ENCODE measurements around the gene PTPRT.
"Not testable (repeated sequence)": the region's sequence is repeated elsewhere in the genome, so short reads cannot be mapped to it uniquely, and the experiment has no call there.

PTPRT gene

DNA sequence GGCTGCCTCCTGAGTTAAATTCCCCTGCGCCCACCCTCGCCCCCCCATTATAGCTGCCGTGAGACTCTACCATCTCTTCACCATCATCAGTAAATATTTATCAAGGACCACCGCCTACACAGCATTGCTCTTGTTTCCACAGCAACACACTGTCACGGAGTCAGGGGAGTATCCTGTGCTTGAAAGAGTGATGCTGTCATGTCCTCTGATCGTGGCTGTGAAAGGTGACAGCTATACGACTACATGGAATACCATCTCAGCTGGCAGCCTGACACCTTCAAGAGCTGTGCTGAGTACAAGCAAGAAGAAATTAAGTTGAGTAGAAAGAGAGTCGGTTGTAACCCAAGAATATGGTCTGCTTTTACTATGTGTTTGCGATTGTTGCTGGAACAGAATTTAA is 3.4 kb downstream of the PTPRT start:
- peaks cover 21% of the 10 kb centered on the region for H3K27me3 ChIP-seq (replicated peaks; ENCODE audit: control insufficient read depth, insufficient read depth, low read length)
- no peaks in the 10 kb centered on the region for H3K9me3 ChIP-seq (ENCODE audit: control insufficient read depth, low read length)
- H3K4me3 ChIP-seq (ENCODE audit: low read length): no peak overlapping the region
- H3K36me3 ChIP-seq (ENCODE audit: control insufficient read depth, insufficient read depth, low read length, severe bottlenecking): no peaks in the 10 kb centered on the region
- no peak overlapping the region for H3K9ac ChIP-seq (ENCODE audit: low read length)
- no peaks in the 10 kb centered on the region for H3K4me1 ChIP-seq (ENCODE audit: control insufficient read depth, insufficient read depth, low read length)
- DNase-seq (ENCODE audit: low read depth): no peak

DNA sequence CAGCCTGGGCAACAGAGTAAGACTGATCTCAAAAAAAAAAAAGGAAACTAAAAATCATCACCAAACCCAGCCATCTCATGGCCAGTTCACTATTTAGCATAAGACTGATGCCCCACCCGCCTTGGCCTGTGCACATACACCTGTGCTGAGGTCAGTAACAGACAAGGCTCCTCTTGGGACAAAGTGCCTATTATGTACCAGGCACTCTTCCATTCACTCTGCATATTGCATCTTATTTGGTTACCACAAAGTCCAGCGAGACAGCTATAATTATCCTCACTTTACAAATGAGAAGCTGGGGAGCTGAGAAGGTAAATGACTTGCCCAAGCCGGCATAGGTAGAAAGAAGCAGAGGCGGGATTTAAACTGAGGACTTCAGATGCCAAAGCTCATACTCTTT is 3.8 kb downstream of the PTPRT start:
- no peak overlapping the region for H3K4me3 ChIP-seq (ENCODE audit: low read length)
- H3K27me3 ChIP-seq (replicated peaks; ENCODE audit: control insufficient read depth, insufficient read depth, low read length): peaks cover 17% of the 10 kb centered on the region
- no peaks in the 10 kb centered on the region for H3K36me3 ChIP-seq (ENCODE audit: control insufficient read depth, insufficient read depth, low read length, severe bottlenecking)
- H3K9me3 ChIP-seq (ENCODE audit: control insufficient read depth, low read length): no peaks in the 10 kb centered on the region
- no peak for DNase-seq (ENCODE audit: low read depth)
- no peak overlapping the region for H3K9ac ChIP-seq (ENCODE audit: low read length)
- no peaks in the 10 kb centered on the region for H3K4me1 ChIP-seq (ENCODE audit: control insufficient read depth, insufficient read depth, low read length)

DNA sequence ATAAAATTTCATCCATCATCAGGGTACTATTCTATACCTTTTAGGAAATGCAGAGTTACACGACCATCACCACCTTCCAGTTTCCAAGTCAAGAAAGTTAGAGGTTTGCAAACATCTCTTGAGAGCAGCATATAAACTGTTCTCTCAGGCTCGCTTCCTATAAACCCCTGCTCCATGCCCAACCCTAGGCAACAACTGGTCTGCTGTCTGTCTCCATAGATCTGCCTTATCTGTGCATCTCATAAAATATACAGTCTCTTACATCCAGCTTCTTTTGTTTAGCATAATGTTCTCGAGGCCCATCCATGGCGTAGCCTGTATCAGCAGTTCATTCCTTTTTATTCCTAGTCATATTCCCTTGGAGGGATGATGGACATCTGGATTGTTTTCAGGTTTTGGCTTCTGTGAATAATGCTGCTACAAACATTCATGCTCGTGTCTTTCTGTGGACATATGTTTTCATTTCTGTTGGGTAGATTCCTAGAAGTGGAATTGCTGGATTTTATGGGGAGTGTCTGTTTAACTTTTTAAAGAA is 6.1 kb downstream of the PTPRT start:
- no peak for DNase-seq (ENCODE audit: low read depth)
- no peak overlapping the region for H3K9ac ChIP-seq (ENCODE audit: low read length)
- H3K36me3 ChIP-seq (ENCODE audit: control insufficient read depth, insufficient read depth, low read length, severe bottlenecking): no peaks in the 10 kb centered on the region
- no peaks in the 10 kb centered on the region for H3K4me1 ChIP-seq (ENCODE audit: control insufficient read depth, insufficient read depth, low read length)
- no peak overlapping the region for H3K4me3 ChIP-seq (ENCODE audit: low read length)
- H3K27me3 ChIP-seq (replicated peaks; ENCODE audit: control insufficient read depth, insufficient read depth, low read length): peaks cover 14% of the 10 kb centered on the region
- no peaks in the 10 kb centered on the region for H3K9me3 ChIP-seq (ENCODE audit: control insufficient read depth, low read length)

DNA sequence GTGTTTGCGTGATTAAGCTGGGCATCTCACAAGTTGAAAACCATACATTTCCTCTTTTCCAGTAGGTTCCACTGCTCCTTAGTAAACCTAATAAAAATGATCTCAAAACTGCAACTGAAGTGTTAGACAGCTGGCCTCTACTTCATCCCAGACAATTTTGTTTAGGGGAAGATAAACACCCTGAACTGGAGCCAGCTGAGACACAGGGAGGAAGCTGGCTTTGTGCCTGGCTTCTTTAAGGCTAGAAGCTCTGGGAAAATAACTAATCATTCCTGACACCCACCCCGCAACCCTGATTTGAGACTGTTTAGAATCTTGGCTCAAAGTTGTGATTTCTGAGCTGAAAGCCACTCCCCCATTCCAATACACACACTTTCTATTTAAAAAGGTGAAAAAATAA is 11.6 kb downstream of the PTPRT start:
- Histone ChIP-seq H3K9me3 (ENCODE audit: control insufficient read depth, low read length) (no peaks in the 10 kb centered on the region), H3K9ac (ENCODE audit: low read length) (no peak overlapping the region), H3K27me3 (replicated peaks; ENCODE audit: control insufficient read depth, insufficient read depth, low read length) (peaks cover 14% of the 10 kb centered on the region), H3K4me3 (ENCODE audit: low read length) (no peak overlapping the region), H3K4me1 (ENCODE audit: control insufficient read depth, insufficient read depth, low read length) (no peaks in the 10 kb centered on the region), H3K36me3 (ENCODE audit: control insufficient read depth, insufficient read depth, low read length, severe bottlenecking) (no peaks in the 10 kb centered on the region)
- no peak for DNase-seq (ENCODE audit: low read depth)

DNA sequence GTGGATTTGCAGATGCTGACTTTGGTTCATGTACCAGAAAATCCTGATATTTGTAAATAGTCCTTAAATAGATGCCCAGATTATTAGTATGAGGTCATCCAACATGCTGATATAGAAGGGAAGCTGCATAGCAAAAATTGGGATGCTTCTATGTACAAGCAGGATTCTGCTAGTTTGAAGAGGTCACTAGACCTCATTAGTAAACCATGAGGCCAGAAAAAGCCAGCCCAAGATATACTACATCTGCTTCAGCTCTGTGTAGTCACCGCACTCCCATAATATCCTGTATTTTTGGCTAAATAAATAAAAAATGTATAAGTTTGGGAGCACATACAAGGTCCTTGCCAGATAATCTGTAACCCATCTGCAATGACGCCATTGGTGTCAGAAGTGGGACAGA is 13.0 kb downstream of the PTPRT start:
- DNase-seq (ENCODE audit: low read depth): no peak

DNA sequence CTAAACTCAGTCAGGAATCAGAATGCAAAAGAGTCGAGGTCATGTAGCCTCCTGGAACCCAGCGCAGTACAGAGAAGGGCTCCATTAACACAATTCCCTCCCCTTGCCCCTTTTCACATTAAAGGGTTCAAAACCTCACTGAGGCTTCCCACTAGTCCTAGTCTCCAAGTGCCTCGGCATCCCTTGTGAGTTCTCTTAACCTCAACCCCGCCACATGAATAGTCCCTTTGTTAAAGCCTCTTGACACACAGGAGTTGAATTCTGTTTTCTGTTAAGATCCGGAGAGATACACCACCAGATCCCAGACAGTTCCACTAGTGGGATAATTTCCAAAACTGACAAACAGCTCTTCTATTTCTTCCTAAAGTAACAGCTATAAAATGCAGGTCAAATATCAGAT is 17.8 kb downstream of the PTPRT start:
- H3K4me1 ChIP-seq (ENCODE audit: control insufficient read depth, insufficient read depth, low read length): no peaks in the 10 kb centered on the region
- no peak overlapping the region for H3K9ac ChIP-seq (ENCODE audit: low read length)
- peaks cover 6% of the 10 kb centered on the region for H3K27me3 ChIP-seq (replicated peaks; ENCODE audit: control insufficient read depth, insufficient read depth, low read length)
- H3K4me3 ChIP-seq (ENCODE audit: low read length): no peak overlapping the region
- DNase-seq (ENCODE audit: low read depth): no peak
- H3K36me3 ChIP-seq (ENCODE audit: control insufficient read depth, insufficient read depth, low read length, severe bottlenecking): no peaks in the 10 kb centered on the region
- no peaks in the 10 kb centered on the region for H3K9me3 ChIP-seq (ENCODE audit: control insufficient read depth, low read length)

More for the DNA sequence above, 13.0 kb downstream of the PTPRT start:
- H3K9me3 ChIP-seq (ENCODE audit: control insufficient read depth, low read length): no peaks in the 10 kb centered on the region
- H3K9ac ChIP-seq (ENCODE audit: low read length): no peak overlapping the region
- H3K36me3 ChIP-seq (ENCODE audit: control insufficient read depth, insufficient read depth, low read length, severe bottlenecking): no peaks in the 10 kb centered on the region
- peaks cover 14% of the 10 kb centered on the region for H3K27me3 ChIP-seq (replicated peaks; ENCODE audit: control insufficient read depth, insufficient read depth, low read length)
- H3K4me1 ChIP-seq (ENCODE audit: control insufficient read depth, insufficient read depth, low read length): no peaks in the 10 kb centered on the region
- no peak overlapping the region for H3K4me3 ChIP-seq (ENCODE audit: low read length)

DNA sequence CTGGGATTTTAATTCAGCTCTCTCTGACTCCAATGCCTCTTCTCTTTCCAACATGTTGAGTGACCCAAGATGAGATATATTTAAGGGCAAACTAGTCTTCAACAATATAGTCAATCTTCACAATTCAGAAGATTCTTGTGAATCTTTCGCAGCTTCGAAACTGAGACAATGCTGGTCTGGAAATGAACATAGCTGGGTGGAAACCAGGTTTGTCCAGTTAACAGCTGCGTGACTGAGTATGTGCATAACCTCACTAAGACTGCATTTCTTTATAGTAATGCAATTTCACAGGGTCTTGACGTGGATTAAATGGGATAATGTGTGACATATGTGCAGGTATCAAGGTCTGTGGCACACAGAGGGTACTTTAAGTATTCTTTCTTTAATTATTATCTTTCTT is 18.9 kb downstream of the PTPRT start:
- H3K9me3 ChIP-seq (ENCODE audit: control insufficient read depth, low read length): no peaks in the 10 kb centered on the region
- no peak for DNase-seq (ENCODE audit: low read depth)
- no peak overlapping the region for H3K9ac ChIP-seq (ENCODE audit: low read length)
- no peaks in the 10 kb centered on the region for H3K36me3 ChIP-seq (ENCODE audit: control insufficient read depth, insufficient read depth, low read length, severe bottlenecking)
- H3K4me1 ChIP-seq (ENCODE audit: control insufficient read depth, insufficient read depth, low read length): no peaks in the 10 kb centered on the region
- H3K4me3 ChIP-seq (ENCODE audit: low read length): no peak overlapping the region
- H3K27me3 ChIP-seq (replicated peaks; ENCODE audit: control insufficient read depth, insufficient read depth, low read length): no peaks in the 10 kb centered on the region

DNA sequence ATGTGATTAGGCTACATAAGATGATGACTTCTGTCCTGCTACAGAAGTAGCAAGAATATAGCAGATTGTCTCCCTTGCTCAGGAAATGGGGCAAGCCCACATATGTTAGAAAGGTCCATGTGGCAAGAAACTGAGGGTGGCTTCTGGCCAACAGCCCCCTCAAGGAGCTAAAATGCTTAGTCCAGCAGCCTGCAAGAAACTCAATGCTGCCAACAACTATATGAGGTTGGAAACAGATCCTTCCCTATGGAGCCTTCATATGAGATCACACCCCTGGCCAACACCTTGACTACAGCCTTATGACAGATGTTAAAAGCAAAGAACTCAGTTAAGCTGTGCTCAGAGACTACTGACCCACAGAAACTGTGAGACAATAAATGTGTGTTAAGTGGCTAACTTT is 22.1 kb downstream of the PTPRT start:
- Histone ChIP-seq H3K27me3 (replicated peaks; ENCODE audit: control insufficient read depth, insufficient read depth, low read length) (no peaks in the 10 kb centered on the region), H3K36me3 (ENCODE audit: control insufficient read depth, insufficient read depth, low read length, severe bottlenecking) (no peaks in the 10 kb centered on the region), H3K4me1 (ENCODE audit: control insufficient read depth, insufficient read depth, low read length) (no peaks in the 10 kb centered on the region), H3K9me3 (ENCODE audit: control insufficient read depth, low read length) (no peaks in the 10 kb centered on the region), H3K4me3 (ENCODE audit: low read length) (no peak overlapping the region), H3K9ac (ENCODE audit: low read length) (no peak overlapping the region)
- DNase-seq (ENCODE audit: low read depth): no peak

DNA sequence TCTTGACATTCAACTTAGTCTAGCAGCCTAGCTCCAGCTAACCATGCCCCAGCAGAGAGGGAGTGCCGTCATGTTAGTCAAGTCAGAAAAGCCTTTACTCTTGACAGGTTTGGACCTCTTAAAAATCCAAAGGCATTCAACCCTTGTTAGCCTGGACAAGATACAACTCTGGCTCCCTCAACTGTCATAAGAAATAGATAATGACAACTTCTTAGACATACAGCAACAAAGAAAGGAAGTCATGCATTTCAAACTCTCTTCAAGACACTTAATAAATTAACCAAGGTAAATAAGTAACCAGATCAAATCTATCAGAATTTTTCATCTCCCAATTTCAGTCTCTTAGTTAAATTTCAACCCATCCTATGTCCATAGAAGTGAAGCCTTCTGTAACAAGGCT is 22.7 kb downstream of the PTPRT start:
- DNase-seq (ENCODE audit: low read depth): no peak
- no peaks in the 10 kb centered on the region for H3K9me3 ChIP-seq (ENCODE audit: control insufficient read depth, low read length)
- no peaks in the 10 kb centered on the region for H3K27me3 ChIP-seq (replicated peaks; ENCODE audit: control insufficient read depth, insufficient read depth, low read length)
- H3K9ac ChIP-seq (ENCODE audit: low read length): no peak overlapping the region
- no peaks in the 10 kb centered on the region for H3K4me1 ChIP-seq (ENCODE audit: control insufficient read depth, insufficient read depth, low read length)
- H3K36me3 ChIP-seq (ENCODE audit: control insufficient read depth, insufficient read depth, low read length, severe bottlenecking): no peaks in the 10 kb centered on the region
- H3K4me3 ChIP-seq (ENCODE audit: low read length): no peak overlapping the region

DNA sequence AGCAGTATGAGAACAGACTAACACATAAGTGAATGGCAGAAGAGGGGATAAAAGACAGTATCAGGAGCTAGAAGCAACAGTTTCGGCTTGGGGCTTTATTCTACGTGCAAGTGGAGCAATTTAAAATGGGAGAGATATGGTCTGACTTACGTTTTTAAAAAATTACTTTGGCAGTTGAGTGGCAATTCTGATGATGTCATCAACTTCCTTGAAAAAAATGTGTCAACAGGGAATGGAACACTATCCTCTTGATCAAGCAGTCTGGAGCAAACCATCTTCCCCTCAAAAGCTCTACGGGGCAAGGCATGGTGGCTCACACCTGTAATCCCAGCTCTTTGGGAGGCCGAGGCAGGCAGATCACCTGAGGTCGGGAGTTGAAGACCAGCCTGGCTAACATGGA is 24.1 kb downstream of the PTPRT start:
- H3K4me1 ChIP-seq (ENCODE audit: control insufficient read depth, insufficient read depth, low read length): no peaks in the 10 kb centered on the region
- H3K4me3 ChIP-seq (ENCODE audit: low read length): no peak overlapping the region
- DNase-seq (ENCODE audit: low read depth): no peak
- H3K27me3 ChIP-seq (replicated peaks; ENCODE audit: control insufficient read depth, insufficient read depth, low read length): no peaks in the 10 kb centered on the region
- H3K9ac ChIP-seq (ENCODE audit: low read length): no peak overlapping the region
- no peaks in the 10 kb centered on the region for H3K9me3 ChIP-seq (ENCODE audit: control insufficient read depth, low read length)
- no peaks in the 10 kb centered on the region for H3K36me3 ChIP-seq (ENCODE audit: control insufficient read depth, insufficient read depth, low read length, severe bottlenecking)

DNA sequence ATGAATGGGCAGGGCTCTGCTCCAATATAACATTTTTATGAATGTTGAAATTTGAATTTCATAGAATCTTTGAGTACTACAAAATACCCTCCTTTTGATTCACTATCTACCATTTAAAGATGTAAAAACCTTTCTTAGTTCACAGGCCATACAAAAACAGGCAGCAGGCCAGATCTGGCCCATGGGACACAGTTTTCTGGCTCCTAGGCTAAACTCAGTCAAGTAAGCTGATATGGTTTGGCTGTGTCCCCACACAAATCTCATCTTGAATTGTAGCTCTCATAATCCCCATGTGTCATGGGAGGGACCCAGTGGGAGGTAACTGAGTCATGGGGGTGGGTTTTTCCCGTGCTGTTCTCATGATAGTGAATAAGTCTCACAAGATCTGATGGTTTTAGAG is 25.0 kb downstream of the PTPRT start:
- not testable (repeated sequence) for H3K27me3 ChIP-seq (replicated peaks; ENCODE audit: control insufficient read depth, insufficient read depth, low read length); H3K4me3 ChIP-seq (ENCODE audit: low read length); H3K9me3 ChIP-seq (ENCODE audit: control insufficient read depth, low read length)

DNA sequence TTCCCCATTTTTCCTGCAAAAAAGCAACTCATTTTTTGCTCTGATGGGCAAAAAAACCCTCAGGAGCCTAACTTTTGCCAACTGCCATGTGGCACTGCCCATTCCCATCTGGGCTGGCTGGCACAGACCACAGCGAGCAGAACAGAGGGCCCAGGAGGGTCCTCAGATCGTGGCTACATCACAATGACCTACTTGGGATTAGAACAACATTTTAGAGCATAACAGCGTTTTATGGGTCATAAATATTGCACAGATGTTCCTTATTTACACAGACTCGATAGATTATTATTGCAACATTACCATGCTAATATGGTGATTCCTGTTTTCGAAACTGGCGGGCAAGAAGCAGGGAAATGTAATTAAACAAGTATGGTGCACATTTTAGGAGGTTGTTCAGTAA is 28.0 kb downstream of the PTPRT start:
- H3K4me1 ChIP-seq (ENCODE audit: control insufficient read depth, insufficient read depth, low read length): no peaks in the 10 kb centered on the region
- no peak overlapping the region for H3K9ac ChIP-seq (ENCODE audit: low read length)
- no peaks in the 10 kb centered on the region for H3K36me3 ChIP-seq (ENCODE audit: control insufficient read depth, insufficient read depth, low read length, severe bottlenecking)
- H3K27me3 ChIP-seq (replicated peaks; ENCODE audit: control insufficient read depth, insufficient read depth, low read length): no peaks in the 10 kb centered on the region
- no peak overlapping the region for H3K4me3 ChIP-seq (ENCODE audit: low read length)
- no peak for DNase-seq (ENCODE audit: low read depth)
- no peaks in the 10 kb centered on the region for H3K9me3 ChIP-seq (ENCODE audit: control insufficient read depth, low read length)

More for the DNA sequence above, 25.0 kb downstream of the PTPRT start:
- H3K36me3 ChIP-seq (ENCODE audit: control insufficient read depth, insufficient read depth, low read length, severe bottlenecking); H3K9ac ChIP-seq (ENCODE audit: low read length); H3K4me1 ChIP-seq (ENCODE audit: control insufficient read depth, insufficient read depth, low read length); DNase-seq (ENCODE audit: low read depth): not testable (repeated sequence)

Measured in adipocyte (in vitro differentiated cells).